Measurements from ENCODE around the gene SPSB2.

SPSB2 gene

GRCh38 chr12:6840330-6840729 lies 32.8 kb downstream of the SPSB2 start:
- DNase-seq (ENCODE audit: low read depth): no peak
- no peak overlapping the region for H3K4me3 ChIP-seq (ENCODE audit: low read depth, low read length)
- no peak for TF ChIP-seq POLR2A (IDR thresholded peaks at IDR 0.05; ENCODE audit: extremely low read depth, insufficient read length)
- TF ChIP-seq MAX (IDR thresholded peaks at IDR 0.05; ENCODE audit: low read depth, low read length): no peak
- TF ChIP-seq MYC (IDR thresholded peaks at IDR 0.05; ENCODE audit: low read depth, low read length): no peak
- TF ChIP-seq CTCF (IDR thresholded peaks at IDR 0.05; ENCODE audit: low read depth, low read length): no peak

GRCh38 chr12:6839482-6840201 lies 33.5 kb downstream of the SPSB2 start:
- DNase-seq (ENCODE audit: low read depth): no peak
- H3K4me3 ChIP-seq (ENCODE audit: low read depth, low read length): no peak overlapping the region

GRCh38 chr12:6838854-6839253 lies 34.2 kb downstream of the SPSB2 start:
- no peak overlapping the region for H3K4me3 ChIP-seq (ENCODE audit: low read depth, low read length)
- DNase-seq (ENCODE audit: low read depth): no peak
- TF ChIP-seq POLR2A (IDR thresholded peaks at IDR 0.05; ENCODE audit: extremely low read depth, insufficient read length) (no peak), MAX (IDR thresholded peaks at IDR 0.05; ENCODE audit: low read depth, low read length) (no peak), MYC (IDR thresholded peaks at IDR 0.05; ENCODE audit: low read depth, low read length) (no peak), CTCF (IDR thresholded peaks at IDR 0.05; ENCODE audit: low read depth, low read length) (no peak)

More at GRCh38 chr12:6839482-6840201, 33.5 kb downstream of the SPSB2 start:
- no peak for TF ChIP-seq MAX (IDR thresholded peaks at IDR 0.05; ENCODE audit: low read depth, low read length)
- no peak for TF ChIP-seq MYC (IDR thresholded peaks at IDR 0.05; ENCODE audit: low read depth, low read length)
- no peak for TF ChIP-seq CTCF (IDR thresholded peaks at IDR 0.05; ENCODE audit: low read depth, low read length)
- no peak for TF ChIP-seq POLR2A (IDR thresholded peaks at IDR 0.05; ENCODE audit: extremely low read depth, insufficient read length)

- no peak for TF ChIP-seq MAX (IDR thresholded peaks at IDR 0.05; ENCODE audit: low read depth, low read length)
- no peak for TF ChIP-seq POLR2A (IDR thresholded peaks at IDR 0.05; ENCODE audit: extremely low read depth, insufficient read length)
- no peak for DNase-seq (ENCODE audit: low read depth)
- H3K4me3 ChIP-seq (ENCODE audit: low read depth, low read length): no peak overlapping the region
These were observed 35.6 kb downstream of the SPSB2 start for GRCh38 chr12:6837370-6838060.

- no peak for TF ChIP-seq POLR2A (IDR thresholded peaks at IDR 0.05; ENCODE audit: extremely low read depth, insufficient read length)
- no peak for TF ChIP-seq MAX (IDR thresholded peaks at IDR 0.05; ENCODE audit: low read depth, low read length)
- no peak for TF ChIP-seq MYC (IDR thresholded peaks at IDR 0.05; ENCODE audit: low read depth, low read length)
- no peak for TF ChIP-seq CTCF (IDR thresholded peaks at IDR 0.05; ENCODE audit: low read depth, low read length)
- no peak overlapping the region for H3K4me3 ChIP-seq (ENCODE audit: low read depth, low read length)
- DNase-seq (ENCODE audit: low read depth): no peak
These were observed 36.3 kb downstream of the SPSB2 start for GRCh38 chr12:6836851-6837250.

GRCh38 chr12:6834873-6835272 lies 38.2 kb downstream of the SPSB2 start:
- no peak for TF ChIP-seq CTCF (IDR thresholded peaks at IDR 0.05; ENCODE audit: low read depth, low read length)
- no peak for TF ChIP-seq MYC (IDR thresholded peaks at IDR 0.05; ENCODE audit: low read depth, low read length)
- no peak for TF ChIP-seq POLR2A (IDR thresholded peaks at IDR 0.05; ENCODE audit: extremely low read depth, insufficient read length)
- no peak for TF ChIP-seq MAX (IDR thresholded peaks at IDR 0.05; ENCODE audit: low read depth, low read length)
- no peak overlapping the region for H3K4me3 ChIP-seq (ENCODE audit: low read depth, low read length)
- DNase-seq (ENCODE audit: low read depth): no peak

Measured in NB4 (cell line).